NCI-H187 (cell line): ENCODE results near the gene CEP104.

Experiments used
- DNase-seq, 2 experiments: peaks; one replicate each; lab custom pipeline; 2025; lab: John Stamatoyannopoulos, UW

The CEP104 gene

DNA sequence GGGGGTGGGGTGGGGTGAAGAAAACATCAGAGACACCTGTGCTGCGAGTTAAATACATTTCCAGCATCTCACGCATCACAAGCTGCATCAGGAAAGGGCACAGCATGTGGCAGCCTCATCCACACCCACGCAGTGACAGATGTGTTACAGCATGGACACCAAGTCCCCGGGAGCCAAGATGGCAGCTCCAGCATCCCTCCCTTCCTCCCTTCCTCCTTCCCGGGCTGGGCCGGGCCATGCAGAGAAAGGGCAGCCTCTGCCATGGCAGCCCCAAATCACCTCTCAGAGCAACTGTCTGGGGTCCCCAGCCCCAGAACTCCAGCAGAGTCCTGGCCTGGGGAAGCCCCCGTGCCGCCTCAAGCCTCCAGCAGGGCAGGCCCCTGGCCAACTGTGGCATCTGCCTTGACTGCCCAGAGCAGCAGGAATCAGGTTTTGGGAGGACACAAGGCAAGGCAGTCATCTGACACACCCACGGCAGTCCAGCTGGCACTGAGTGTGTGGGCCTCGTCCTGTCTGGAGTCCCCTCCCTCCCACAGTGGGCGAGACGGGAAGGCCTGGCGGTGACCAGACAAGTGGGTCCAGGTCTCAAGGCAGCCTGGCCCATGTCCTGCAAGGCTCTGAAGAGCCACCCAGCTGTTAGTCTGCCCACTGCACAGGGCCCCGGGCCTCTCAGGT, 78.3 kb downstream of the CEP104 start:
- DNase-seq = no peak

DNA sequence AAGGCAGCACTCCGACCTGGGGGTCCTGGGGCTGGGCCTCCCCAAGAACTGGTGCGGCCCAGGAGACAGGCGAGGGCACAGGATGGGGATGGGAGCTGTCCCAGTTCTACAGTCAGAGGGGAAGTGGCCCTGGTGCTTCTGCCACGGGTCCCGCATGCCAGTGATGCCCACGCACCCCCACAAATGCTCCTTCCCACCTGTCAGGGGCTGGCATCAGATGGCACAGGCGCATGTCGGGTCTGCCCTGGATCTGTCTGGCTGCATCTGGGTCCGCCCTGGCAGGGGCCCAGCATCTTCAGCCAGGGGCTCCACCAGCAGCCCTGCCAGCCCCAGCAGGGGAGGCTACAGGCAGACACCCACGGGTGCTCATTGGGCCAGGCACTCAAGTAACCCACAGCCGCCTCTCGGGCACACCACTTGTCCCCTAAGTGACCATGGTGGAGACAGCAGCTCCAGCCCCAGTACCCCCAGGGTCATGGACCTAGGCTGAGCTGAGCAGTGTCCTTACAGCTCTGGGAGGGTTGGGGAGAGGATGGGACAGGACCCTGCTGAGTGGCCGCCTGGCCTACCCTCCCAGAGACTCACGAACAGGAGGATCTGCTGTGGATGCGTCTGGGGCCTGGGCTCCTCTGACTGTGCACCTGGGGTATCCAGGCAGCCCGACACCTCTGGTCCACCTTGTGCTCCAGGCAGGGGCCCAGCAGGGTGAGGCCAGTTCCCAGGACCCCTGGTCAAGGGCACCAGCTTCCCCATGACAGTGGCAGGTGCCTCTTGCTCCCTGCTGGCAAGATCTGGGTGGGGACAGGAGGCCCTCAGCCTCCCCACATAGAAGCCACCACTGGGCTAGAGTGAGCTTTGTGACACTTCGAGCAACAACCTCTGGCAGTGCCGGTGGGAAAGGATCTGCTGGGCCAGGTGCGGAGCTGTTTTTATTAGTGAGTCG, 79.1 kb downstream of the CEP104 start:
- DNase-seq = no peak

DNA sequence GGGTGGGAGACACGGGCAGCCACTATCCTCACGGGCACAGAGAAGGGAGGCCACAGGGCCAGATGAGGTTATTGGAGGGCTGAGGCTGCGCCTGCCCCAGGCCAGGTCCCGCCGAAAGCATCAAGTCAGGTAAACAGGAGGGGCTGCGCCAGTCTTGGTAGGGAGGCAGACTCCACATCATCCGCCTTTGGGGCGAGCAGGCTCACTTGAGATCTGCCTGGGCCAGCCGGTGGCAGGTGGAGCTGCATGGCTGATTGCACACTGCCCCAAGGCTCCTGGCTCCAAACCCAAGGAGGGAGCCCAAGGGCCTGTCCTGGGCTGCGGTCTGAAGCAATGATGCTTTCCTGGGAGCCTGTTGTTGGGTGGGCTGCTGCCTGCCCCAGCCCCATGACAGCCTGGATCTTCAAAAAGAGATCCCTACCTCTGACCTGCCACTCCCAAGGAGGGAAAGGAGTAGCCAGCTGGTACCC, 79.9 kb downstream of the CEP104 start:
- no peak for DNase-seq

DNA sequence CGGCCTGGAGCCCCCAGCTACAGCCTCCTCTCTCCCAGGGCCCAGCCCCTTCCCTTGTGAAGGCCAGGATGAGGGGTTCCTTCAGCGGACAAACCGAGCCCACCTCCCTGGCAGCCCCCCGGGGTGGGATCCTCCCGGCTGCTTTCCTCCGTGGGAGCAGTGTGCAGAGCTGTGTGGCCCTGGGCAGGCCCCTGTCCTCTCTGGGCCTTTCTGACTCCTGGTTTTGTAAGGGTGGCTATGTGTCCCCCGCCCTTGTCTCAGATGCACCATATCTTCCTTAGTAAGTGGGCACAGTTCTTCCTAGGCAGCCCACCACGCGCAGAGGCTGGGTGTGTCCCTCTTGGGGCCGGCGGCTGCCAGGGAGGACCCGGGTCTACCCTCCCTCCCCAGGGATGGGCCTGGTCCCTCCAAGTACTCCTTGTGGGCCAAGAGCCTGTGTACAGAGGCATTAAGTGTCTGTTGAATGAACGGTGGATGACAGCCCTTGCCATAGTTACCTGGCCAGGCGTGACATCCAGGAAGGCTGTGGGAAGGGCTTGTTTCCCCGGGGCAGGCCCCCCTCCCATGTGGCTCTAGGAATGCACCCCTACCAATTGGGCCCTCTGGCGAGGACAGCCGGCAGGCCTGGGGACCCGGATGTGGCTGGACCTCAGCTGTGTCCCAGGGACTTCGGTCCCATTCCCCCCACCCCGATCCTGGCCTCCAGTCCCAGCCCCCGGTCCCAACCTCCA, 80.6 kb downstream of the CEP104 start:
- DNase-seq = peak; percentile 16 to 60

DNA sequence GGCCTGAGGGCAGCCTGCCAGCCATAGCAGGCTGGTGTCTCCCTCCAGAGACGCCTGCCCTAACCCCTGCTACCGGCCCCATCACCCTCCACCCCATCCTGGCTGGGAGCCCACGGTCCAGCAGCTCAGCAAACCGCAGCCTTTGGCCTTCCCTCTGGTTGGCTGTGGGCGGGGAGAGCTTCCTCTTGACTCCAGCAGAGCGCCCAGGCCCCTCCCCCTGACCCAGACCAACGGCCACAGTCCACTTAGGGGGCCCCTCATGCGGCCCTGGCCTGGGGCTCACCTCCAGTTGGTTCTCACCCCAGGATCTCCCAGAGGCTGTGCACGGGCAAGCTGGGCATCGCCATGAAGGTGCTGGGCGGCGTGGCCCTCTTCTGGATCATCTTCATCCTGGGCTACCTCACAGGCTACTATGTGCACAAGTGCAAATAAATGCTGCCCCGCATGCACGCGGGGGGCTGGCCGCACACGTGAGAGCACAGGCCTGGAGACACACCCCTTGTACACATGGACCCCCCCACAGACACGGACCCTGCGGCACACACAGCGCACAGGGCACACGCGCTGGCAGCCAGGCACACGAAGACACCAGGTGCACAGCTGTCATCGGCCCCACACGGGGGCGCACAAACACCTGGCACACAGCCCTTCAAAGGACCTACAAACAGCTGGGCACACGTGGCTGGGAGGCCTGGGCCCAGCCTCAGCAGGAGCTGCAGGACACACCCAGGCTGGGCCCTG, 81.4 kb downstream of the CEP104 start:
- DNase-seq = peak; percentile 23 to 66

DNA sequence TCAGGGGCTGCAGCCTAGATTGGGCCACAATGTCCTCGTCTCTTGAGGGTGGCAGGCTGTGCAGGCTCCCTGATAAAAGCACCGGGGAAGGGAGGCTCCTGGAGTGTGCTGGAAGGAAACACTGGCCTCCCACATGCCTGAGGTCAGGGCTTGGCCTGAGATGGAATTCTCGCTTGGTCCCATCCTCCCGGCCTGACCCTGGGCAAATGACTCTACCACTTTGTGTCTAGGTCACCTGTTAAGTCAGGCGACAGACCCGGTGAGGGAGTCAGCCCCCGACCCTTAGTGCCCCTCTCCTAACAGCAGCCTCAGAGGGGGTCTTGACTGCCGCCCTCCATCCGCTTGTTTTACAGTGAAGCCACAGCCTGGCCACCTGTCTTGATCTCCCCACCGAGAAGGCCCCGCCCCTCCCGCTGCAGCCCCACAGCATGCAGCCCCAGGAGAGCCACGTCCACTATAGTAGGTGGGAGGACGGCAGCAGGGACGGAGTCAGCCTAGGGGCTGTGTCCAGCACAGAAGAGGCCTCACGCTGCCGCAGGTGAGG, 82.0 kb downstream of the CEP104 start:
- DNase-seq = no peak

DNA sequence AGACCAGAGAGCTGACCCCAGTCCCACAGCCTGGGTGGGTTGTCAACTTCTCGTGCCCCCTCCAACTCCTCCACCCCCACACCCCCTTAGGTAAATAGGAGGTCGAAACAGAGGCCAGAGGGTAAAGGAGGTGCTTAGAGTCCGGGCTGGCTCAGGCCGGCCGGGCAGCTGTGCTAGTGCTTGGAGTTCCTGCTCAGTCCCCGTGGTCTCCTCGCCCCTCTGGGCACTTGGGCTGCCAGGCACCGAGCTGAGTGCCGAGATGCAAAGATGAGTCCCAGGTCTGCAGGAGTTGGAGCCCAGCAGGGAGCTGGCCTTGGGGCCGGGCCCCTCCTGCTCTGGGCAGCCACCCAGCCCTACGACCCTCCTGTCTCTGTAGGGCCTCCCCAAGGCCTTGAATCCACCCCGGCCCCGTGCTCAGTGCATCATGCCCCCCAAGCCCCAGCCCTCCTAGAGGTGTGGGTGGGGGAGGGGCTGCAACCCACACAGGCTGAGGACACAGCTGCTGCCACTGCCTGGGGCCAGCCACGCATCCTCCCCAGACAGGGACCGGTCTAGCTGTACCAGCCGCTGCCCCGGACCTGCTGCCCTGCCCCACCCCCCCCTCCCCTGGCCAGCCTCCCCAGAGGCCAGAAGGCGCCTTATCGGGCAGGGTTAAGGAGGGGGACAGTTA, 82.6 kb downstream of the CEP104 start:
- no peak for DNase-seq

DNA sequence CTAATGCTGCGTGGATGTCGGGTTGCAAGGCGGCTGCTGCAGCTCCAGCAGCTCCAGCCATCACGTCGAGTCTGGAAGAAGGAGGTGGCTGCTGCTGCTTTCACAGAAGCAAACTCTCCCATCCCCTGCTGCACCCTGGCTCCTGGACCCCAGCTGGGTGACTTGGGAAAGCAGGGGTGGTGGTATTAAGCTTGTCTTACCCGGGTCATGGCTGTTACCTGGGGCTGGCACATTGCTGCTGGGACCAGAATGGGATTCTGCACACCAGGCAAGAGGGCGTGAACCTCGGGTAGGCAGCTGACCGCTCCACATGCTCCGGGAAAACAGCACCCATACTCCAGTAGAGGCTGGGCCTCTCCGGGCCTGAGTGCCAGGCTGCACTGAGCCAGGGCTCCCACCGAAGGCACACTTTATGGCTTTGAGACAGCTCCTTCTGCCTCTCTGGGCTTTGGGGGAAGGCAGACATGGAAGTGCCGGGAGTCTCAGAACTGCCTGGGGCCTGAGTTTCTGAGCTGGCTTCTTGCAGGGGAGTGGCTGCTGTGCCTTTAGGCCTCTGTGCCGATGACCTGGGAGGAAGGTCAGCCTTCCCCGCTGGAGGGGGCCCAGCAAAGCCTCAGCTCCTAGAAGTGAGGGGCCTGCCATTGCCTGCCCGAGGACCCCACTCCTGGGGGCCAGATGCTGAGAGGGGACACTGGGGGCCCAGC, 83.3 kb downstream of the CEP104 start:
- no peak for DNase-seq

DNA sequence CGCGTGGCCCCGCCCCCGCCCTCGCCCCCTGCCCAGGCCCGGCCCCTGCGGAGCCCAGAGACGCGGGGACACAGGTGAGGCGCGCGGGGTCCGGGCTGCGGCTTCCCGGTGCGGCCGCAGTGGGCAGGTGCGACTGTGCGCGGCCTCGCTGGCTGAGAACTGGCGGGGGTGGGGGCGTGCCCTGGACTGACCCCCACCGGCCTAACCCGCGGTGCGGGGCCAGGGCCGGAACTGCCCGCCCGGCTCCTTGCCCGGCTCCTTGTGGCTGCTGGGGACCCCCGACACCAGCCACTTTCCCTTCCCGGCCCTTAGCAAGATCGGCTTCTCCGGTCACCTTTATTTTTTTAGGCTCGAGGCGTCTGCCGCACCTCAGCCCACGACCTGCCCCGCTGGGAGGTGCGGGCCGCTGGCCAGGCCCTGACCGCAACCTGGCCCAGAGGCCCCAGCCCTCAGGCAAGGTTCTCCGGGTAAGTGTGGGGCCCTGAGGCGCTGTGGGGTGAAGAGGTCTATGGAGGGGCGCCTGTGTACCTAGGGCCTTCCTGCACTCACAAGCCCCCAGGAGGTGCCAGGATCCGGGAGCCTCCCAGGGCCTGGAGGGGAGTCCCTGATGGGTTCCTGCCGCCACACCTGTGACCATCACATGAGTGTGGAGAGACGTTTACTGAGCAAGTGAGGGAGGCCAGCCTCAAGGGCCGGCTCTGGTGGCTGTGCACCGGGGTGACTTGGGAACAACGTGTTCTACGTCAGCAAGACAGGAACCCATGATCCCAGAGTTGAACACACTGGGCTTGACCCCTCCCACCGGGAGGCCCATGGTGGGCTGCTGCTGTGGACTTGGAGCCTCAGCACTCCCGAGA, 84.1 kb downstream of the CEP104 start, which contains the start of gene SMIM1:
Gene SMIM1 (plus strand): TSS at position 35 of the 857 bp plus-strand sequence. CDS start 2,625 bp downstream, outside the sequence.
- no peak for DNase-seq

DNA sequence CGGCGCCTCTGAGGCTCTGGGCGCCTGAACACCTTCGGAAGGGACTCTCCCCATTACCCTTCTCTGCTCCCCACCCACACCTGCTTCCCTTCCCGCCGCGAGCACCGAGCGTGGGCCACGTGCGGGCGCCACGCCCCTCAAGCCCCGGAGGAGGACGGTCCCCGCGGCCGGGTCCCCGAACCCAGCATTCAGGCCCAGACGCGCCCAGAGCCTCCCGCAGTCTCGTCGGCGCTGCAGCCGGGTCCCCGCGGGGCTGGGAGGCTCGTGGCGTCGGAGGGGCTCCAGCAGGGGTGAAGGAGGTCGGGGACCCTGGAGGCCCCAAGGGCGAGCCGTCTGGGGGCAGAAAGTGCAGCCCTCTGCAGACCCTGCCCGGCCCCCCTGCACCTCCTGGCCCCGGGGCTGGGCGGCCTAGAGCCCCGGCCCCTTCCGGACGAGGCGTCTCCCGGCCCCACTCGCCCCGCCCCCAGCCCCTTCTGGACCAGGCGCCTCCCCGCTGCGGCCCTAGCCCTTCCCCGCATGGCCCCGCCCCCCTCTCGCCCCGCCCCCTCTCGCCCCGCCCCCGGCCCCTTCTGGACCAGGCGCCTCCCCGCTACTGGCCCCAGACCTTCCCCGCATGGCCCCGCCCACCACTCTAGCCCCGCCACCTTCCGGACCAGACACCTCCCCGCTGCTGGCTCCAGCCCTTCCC, 84.8 kb downstream of the CEP104 start:
- DNase-seq = peak; percentile 1 to 65

DNA sequence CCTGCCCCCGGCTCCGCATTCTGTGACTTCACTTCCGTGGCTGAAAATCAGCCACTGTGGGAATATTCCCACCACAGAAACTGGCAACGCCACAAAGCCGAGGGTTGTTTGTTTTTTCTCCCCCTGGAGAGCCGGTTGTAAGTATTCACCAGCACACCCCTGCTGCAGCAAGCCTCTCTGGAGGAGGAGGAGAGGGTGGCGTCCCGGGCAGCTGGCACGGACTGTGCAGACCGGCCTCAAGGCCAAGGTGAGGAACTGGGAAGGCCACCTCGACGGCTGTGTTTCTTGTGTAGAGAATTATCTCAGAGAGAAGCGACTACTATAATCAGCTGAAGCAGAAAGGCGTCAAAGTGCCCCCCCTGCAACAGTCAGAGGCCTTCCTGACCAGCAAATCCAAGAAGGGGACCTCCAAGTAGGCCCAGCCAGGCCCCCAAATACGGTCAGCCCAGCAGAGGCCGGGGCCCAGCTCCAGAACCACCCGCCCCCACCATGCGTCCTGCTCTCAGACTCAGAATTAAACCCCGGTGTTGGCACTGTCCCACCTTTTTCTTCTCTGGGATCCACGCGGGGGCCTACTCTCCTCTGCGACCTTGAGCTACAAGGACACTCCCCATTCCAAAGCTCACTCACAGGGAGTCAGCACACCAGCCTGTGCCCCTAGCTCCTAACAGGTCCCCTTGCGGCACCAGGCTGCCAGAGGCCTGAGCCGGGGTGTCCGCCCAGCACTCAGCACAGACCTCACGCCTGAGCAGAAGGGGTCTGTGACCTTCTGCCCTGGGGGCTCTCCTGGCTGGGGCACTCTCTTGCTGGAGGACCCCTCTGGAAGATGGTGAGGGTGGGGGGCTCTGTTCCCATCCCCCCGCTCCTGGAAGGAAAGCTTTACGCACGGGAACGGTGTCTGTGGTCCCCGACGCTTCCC, 85.6 kb downstream of the CEP104 start:
- no peak for DNase-seq

DNA sequence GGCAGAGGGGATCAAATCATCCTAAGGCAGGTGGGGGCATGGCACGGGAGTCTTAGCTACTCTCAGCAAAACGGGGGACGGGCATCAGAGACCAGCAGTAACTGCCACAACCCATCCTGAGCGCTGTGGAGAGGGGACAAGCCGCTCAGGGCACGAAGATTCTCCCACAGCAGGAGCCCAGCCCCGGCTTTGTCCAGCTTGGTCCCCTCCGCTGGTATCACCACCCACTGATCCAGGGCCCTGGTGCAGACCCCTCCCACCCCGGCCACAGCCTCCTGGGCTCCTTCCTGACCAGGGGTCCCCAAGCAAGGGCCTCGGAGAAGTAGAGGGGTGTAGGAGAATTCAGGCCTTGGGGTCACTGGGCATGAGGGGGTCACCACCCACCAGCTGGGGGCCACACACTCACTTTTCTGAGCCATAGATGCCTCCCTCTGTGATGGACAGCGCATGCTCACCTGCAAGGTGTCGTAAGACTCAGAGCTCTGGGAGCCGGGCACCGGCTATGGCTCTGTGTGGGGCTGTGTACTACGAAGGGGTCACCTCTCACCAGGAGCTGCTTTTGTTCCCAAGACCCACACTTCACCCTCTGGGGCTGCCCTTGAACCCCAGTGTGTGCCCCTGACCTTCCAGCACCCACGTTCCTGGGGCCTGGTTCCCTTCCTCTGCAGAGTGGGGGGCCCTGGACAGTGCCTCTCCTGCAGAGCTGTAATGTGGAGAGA, 86.8 kb downstream of the CEP104 start:
- no peak for DNase-seq

DNA sequence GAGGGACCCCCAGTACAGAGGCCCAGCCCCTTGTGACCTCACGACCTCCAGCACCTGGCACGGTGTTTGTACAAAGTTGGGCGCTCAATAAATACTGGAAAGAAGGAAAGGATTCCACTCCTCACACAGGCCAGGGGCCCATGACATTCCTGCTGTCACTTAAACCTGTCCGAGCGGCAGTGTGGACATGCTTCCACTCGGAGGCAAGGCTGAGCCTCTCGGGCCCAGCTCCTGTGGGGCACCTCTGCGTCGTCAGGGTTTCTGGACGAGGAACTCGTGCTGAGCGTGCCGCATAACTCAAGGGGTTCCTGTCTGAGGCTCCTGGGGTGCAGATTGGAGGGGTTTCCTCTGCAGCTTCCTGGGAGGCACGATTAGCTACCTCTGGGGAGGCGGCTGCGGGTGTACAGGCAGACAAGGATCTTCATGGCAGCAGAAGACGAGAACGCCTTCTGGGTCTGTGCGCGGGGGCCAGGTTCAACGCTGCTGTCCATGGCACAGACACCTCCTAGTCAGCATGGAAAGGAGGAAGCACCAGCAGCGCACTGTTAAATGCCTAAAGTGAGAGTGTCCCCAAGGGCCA, 88.1 kb downstream of the CEP104 start:
- DNase-seq = no peak

DNA sequence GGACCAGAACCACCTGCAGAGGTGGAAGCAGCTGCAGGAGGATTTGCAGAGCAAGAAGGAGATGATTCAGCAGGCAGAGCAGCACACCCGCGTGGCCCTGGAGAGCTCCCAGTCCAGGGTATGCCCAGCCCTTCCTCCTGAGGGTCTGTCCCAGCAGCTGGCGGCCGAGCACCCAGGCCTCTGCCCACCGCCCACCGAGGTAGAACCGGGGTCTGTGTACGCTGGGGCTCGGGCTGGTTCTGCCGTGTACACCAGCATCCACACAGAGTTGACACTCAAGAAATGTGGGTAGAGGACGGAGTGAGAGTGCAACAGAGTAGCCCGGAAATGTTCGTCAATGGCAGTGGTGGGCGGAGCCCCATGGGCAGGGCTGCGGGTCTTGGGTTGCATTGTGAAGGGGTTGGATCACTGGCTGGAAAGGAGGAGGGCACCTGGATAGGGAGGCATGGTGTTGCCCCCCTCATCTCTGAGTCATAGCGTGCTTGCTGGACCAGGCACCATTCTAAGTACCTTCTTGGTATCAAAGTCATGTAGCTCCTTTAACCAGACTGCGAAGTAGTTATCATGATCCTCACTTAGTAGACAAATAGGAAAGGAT, 89.6 kb downstream of the CEP104 start:
- no peak for DNase-seq

DNA sequence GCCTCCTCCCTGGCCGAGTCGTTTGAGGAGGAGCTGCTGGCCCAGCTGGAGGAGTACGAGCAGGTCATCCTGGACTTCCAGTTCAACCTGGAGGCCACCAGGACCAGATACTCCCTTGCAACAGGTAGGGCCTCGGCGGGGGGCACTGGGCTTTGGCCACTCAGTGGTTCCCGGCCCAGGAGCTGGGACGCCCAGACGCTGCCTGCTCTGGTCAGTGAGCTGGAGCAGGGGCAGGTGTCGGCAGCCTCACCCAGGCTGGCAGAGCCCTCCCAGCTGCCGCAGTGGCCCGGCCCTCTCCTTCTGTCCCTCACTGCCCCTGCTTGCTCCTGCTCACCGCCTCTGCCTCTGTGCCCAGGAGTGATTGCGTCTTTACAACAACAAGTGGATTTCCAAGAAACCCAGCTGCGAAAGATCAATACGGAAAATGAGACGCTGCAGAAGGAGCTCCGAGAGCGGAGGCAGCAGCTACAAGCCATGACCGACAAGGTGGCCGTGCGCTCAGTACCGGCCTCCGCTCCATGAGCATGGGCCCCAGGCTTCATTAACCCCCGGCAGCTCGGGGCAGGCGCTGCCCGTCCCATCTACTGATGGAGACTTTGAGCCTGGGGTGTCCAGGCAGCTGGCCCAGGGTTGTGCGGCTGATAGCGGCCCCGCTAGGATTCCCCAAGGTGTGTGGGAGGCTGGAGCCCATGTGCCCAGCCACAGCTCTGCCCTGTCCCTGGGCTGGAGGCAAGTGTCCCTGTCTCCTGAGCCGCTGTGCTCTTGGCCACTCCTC, 93.5 kb downstream of the CEP104 start:
- no peak for DNase-seq
